Measurements from ENCODE around the gene SEC16A. TPM values are rescaled to one million over a fixed set of nuclear protein-coding genes. Genes with fewer than 3 reads are reported as not detected.

SEC16A gene
- total and polyA plus RNA-seq, 3 donors from 2014 or later: 67.8 to 103 (median 90.4) TPM

GRCh38 chr9:136526625-136527066, 43.8 kb upstream of the SEC16A start:
- H3K4me3 ChIP-seq: no peak overlapping the region
- 74 to 87% methylated on average over 23 to 29 of the region's 30 CpGs for WGBS, 2 donors

GRCh38 chr9:136525841-136526499, 43.1 kb upstream of the SEC16A start:
- Histone ChIP-seq H3K27ac (no peak overlapping the region), H3K36me3 (ENCODE audit: low read depth, missing control alignments) (no peaks in the 10 kb centered on the region), H3K27me3 (no peaks in the 10 kb centered on the region), H3K4me1 (peaks cover 4% of the 10 kb centered on the region), H3K4me3 (no peak overlapping the region), H3K9me3 (no peaks in the 10 kb centered on the region)
- TF ChIP-seq, protein P1, sequence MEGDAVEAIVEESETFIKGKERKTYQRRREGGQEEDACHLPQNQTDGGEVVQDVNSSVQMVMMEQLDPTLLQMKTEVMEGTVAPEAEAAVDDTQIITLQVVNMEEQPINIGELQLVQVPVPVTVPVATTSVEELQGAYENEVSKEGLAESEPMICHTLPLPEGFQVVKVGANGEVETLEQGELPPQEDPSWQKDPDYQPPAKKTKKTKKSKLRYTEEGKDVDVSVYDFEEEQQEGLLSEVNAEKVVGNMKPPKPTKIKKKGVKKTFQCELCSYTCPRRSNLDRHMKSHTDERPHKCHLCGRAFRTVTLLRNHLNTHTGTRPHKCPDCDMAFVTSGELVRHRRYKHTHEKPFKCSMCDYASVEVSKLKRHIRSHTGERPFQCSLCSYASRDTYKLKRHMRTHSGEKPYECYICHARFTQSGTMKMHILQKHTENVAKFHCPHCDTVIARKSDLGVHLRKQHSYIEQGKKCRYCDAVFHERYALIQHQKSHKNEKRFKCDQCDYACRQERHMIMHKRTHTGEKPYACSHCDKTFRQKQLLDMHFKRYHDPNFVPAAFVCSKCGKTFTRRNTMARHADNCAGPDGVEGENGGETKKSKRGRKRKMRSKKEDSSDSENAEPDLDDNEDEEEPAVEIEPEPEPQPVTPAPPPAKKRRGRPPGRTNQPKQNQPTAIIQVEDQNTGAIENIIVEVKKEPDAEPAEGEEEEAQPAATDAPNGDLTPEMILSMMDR (IDR thresholded peaks at IDR 0.05): no peak
- TF ChIP-seq POLR2A (IDR thresholded peaks at IDR 0.05): no peak
- WGBS, 2 donors: 59 to 67% methylated on average over 3 to 28 of the region's 30 CpGs
- peak; percentile 59 for DNase-seq
- intact Hi-C loops (cut with DNase I; ENCODE audit: low total_unique reads): no loop called here

More at GRCh38 chr9:136526625-136527066, 43.8 kb upstream of the SEC16A start:
- Histone ChIP-seq H3K36me3 (ENCODE audit: low read depth, missing control alignments) (no peaks in the 10 kb centered on the region), H3K4me1 (peaks cover 4% of the 10 kb centered on the region), H3K27me3 (no peaks in the 10 kb centered on the region), H3K27ac (no peak overlapping the region), H3K9me3 (no peaks in the 10 kb centered on the region)
- TF ChIP-seq, protein P1 (IDR thresholded peaks at IDR 0.05): no peak
- TF ChIP-seq POLR2A (IDR thresholded peaks at IDR 0.05): no peak
- intact Hi-C loops (cut with DNase I; ENCODE audit: low total_unique reads): no loop called here
- no peak for DNase-seq

DNA sequence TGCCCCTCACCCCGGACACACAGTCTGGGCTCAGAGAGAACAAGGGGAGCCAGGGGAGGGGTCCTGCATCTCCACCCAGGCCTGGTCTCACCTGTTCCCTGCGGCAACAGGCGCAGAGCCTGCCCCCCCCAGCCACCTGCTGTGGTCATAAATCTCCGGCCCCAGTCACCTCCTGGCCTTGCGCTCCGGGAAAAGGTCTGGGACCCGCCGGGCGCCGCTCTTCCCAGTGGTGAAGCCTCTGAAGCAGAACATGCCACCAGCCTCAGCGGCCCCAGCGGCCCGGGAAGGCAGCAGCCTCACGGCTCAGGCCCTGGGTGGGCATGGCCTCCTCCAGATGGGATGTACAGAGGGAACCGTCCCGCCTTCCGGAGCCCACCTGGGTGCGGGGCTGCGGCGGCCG, 42.4 kb upstream of the SEC16A start:
- no peaks in the 10 kb centered on the region for H3K9me3 ChIP-seq
- DNase-seq: no peak
- H3K27me3 ChIP-seq: no peaks in the 10 kb centered on the region
- intact Hi-C loops (cut with DNase I; ENCODE audit: low total_unique reads): no loop called here
- H3K4me3 ChIP-seq: no peak overlapping the region
- no peaks in the 10 kb centered on the region for H3K36me3 ChIP-seq (ENCODE audit: low read depth, missing control alignments)
- H3K27ac ChIP-seq: no peak overlapping the region
- peaks cover 4% of the 10 kb centered on the region for H3K4me1 ChIP-seq
- TF ChIP-seq POLR2A (IDR thresholded peaks at IDR 0.05): no peak
- TF ChIP-seq, protein P1 (IDR thresholded peaks at IDR 0.05): no peak
- 95 to 97% methylated on average over 11 to 21 of the region's 21 CpGs for WGBS, 2 donors

- Histone ChIP-seq H3K36me3 (ENCODE audit: low read depth, missing control alignments) (no peaks in the 10 kb centered on the region), H3K4me1 (no peaks in the 10 kb centered on the region), H3K9me3 (no peaks in the 10 kb centered on the region), H3K4me3 (no peak overlapping the region), H3K27me3 (no peaks in the 10 kb centered on the region), H3K27ac (no peak overlapping the region)
- no peak for TF ChIP-seq POLR2A (IDR thresholded peaks at IDR 0.05)
- TF ChIP-seq, protein P1 (IDR thresholded peaks at IDR 0.05): no peak
- DNase-seq: no peak
- intact Hi-C loops (cut with DNase I; ENCODE audit: low total_unique reads): no loop called here
- WGBS, 2 donors: 84 to 91% methylated on average over 30 to 57 of the region's 59 CpGs
These were observed 39.7 kb upstream of the SEC16A start for GRCh38 chr9:136522314-136523237.
